ENCODE results near the gene WDR37.

Gene WDR37

GRCh38 chr10:1162481-1163203 is 106.5 kb downstream of the WDR37 start:
- no peak for DNase-seq (ENCODE audit: low read depth in 2 of 2, low spot score in 1 of 2)

GRCh38 chr10:1163204-1163660 is 107.0 kb downstream of the WDR37 start:
- no peak for DNase-seq (ENCODE audit: low read depth in 2 of 2, low spot score in 1 of 2)

DNA sequence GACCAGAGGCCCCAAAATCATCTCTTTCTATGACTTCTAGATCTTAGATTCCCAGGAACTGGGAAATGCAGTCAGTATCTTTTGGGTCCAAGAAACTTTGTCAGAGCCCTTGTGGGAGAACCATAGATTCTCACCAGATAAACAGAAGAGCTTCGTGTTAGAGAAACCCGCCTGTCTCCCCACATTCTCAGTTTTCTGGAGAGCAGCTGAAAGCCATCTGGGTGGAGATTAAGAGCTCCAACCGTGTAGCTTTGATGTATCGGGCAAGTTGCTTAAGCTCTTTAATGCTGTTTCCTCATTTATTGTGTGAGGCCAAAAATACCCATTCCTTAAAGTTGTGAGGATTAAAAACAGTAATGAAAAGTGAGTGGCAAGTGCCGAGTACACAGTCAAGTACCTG is 107.6 kb downstream of the WDR37 start:
- no peak for DNase-seq (ENCODE audit: low read depth in 2 of 2, low spot score in 1 of 2)

GRCh38 chr10:1166101-1166827 is 110.1 kb downstream of the WDR37 start:
- no peak for DNase-seq (ENCODE audit: low read depth in 2 of 2, low spot score in 1 of 2)

- DNase-seq (ENCODE audit: low read depth in 2 of 2, low spot score in 1 of 2), result no peak
Observed at GRCh38 chr10:1166828-1167275, 110.7 kb downstream of the WDR37 start.

GRCh38 chr10:1168763-1169162 is 112.6 kb downstream of the WDR37 start:
- no peak for DNase-seq (ENCODE audit: low read depth in 2 of 2, low spot score in 1 of 2)

DNA sequence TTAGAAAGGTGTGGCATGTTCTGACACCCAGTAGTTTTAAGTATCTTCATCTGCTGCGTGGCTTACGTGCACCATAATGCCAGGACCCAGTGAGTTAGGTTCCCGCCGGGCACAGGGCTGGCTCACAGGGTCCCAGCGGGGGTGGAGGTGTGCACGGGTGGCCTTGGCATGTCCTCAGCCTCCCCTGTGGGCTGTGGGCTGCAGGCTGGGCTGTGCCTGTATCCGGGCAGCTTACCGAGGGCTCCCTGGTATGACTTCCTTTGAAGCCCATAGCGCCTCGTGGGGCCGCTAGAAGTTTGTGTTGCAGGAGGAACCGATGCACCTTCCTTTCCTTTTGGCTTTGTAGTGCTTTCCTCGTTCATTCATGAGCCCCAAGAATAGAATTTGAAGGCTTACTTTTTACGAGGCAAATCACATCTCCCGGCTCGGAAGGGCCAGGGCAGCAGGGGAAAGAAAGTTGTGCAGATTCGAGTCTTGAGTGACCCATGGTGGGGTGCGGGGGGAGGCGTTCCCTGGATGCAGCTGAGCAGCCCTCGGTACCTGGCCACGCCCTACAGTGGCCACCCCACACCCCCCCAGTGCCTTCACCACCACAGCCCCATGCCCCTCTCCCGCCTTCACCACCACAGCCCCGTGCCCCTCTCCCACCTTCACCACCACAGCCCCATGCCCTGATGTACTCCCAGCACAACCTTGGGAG is 113.2 kb downstream of the WDR37 start:
- DNase-seq (ENCODE audit: low read depth in 2 of 2, low spot score in 1 of 2), result no peak

- no peak for DNase-seq (ENCODE audit: low read depth in 2 of 2, low spot score in 1 of 2)
Observed at GRCh38 chr10:1169981-1170866, 114.0 kb downstream of the WDR37 start.

- no peak for DNase-seq (ENCODE audit: low read depth in 2 of 2, low spot score in 1 of 2)
Observed at GRCh38 chr10:1170867-1171180, 114.6 kb downstream of the WDR37 start.

DNA sequence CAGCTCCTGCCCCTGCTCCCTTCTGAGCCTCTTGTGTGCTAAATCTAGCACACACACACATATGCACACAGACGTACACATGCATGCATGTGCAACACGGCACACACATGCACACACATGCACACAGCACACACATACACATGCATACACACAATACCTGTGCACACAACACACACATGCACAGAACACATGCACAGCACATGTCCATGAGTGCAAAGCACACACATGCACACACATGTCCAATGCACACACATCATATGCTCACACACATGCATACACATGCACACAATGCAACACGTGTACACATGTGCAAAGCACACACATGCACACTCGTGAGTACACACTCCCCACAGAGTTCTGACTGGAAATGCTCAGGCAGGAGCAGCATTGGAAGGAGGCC is 115.0 kb downstream of the WDR37 start:
- no peak for DNase-seq (ENCODE audit: low read depth in 2 of 2, low spot score in 1 of 2)

DNA sequence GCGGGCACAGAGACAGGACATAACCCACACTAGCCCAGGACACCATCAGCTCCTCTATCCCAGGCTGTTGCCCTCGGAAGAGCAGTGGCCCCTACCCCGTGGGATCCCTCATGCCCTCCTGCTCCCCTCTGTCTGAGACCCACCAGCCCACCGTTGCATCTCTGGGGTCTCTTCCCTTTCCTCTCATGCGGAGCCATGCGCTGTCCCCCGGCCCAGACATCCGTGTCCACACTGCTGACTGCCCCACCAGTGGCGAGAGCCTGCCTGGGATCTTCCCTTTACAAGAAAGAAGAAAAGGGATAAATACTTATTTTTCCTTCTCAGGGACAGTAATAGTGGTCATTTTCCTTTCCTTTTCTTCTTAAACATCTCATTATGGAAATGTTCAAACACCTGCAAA is 115.4 kb downstream of the WDR37 start:
- no peak for DNase-seq (ENCODE audit: low read depth in 2 of 2, low spot score in 1 of 2)

DNA sequence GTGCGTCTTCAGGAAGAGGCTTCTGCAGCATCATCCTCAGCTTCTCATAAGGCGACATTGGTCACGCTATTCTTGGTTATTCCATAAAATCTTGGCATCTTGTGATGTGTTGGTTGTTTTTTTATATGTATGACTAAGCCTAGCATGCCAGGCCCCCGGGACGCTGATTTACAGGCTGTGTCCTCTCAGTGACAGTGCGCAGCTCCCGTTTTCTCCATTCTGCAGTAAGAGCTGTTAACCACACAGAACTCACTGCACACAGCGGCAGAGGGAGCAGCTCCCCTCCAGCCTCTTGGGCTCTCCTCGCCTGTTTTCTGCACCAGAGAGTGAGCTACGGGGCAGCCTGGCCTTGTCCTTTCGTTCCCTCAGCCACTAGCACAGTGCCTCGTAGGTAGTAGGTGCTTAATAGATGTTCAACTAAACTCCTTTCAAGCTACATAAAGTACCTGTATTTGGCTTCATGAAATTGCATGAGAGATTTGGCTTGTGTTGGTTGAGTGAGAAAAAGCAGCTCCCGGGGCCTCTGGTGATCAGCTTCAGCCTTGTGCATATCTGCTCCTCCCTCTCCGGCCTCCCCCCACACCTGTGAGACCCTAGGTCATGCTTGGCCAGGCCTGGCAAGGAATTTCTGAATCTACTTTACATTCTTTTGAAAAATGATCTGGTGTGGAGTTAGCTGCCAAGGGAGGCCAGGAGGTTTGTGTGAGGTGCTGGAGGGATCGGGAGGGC is 116.2 kb downstream of the WDR37 start:
- no peak for DNase-seq (ENCODE audit: low read depth in 2 of 2, low spot score in 1 of 2)

DNA sequence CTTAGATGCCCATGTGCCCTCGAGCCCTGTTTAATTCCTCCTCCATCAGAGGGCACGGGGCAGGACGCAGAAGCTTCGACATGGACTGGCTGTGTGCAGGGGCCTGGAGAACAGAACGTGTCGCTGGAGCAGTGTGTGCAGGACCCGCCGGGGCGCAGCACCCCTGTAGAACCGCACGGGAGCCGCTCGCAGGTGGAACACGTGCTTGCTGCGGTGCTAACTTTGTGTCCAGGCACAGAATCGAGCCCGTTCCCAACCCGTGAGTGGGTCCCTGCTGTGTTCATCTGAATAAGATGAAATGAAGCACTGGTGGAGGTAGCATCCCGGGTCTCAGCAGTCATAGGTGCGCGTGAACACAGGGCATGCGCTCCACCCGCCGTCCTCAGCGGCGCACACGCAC is 116.9 kb downstream of the WDR37 start:
- no peak for DNase-seq (ENCODE audit: low read depth in 2 of 2, low spot score in 1 of 2)

GRCh38 chr10:1174022-1174421 is 117.8 kb downstream of the WDR37 start:
- no peak for DNase-seq (ENCODE audit: low read depth in 2 of 2, low spot score in 1 of 2)

DNA sequence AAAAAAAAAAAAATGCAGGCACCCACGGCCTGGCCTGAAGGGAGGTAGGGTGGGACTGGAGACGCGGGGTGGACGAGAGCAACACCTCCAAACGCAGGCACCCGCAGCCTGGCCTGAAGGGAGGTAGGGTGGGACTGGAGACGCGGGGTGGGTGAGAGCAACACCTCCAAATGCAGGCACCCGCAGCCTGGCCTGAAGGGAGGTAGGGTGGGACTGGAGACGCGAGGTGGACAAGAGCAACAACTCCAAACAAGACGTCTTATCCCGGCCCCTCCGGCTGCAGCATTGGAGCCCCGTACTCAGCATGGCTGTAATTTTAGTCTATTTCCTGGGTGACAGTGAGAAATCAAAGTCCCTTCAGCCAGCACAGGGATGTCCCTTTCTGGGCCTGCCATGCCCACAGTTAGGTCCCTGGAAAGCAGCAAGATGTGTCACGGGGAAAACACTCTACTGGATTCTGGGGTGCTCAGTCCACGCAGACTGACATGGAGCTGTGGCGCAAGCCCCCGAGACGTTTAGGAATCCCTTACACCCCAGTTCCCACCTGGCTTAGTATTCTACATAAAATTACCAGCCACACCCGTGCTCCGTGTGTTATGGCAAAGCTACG is 119.9 kb downstream of the WDR37 start:
- DNase-seq (ENCODE audit: low read depth in 2 of 2, low spot score in 1 of 2), result no peak

GRCh38 chr10:1177936-1178335 is 121.8 kb downstream of the WDR37 start:
- no peak for DNase-seq (ENCODE audit: low read depth in 2 of 2, low spot score in 1 of 2)

DNA sequence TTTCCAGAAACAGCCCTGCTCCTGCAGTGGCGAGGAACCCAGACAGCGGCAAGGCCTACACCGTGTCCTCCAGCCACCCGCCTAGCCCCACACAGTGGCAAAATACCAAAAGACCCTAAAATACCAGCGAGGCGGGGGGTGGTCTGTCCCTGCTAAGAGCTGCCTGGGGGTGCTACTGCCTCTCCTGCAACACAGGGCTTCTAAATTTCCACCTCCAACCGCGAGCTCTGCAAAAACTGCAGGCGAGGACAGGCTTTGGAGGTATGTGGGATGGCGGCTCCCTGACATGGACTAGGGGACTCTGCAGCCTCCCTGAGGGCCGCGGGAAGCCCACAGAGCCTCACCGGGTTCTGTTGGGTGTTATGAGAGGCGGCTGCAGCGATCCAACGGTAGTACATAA is 122.3 kb downstream of the WDR37 start:
- DNase-seq (ENCODE audit: low read depth in 2 of 2, low spot score in 1 of 2), result no peak

GRCh38 chr10:1179346-1180070 is 123.3 kb downstream of the WDR37 start:
- no peak for DNase-seq (ENCODE audit: low read depth in 2 of 2, low spot score in 1 of 2)

- DNase-seq (ENCODE audit: low read depth in 2 of 2, low spot score in 1 of 2), result no peak
Observed at GRCh38 chr10:1180071-1180730, 124.0 kb downstream of the WDR37 start.
